ENCODE results near the gene DNLZ. TPM values are rescaled to one million over a fixed set of nuclear protein-coding genes. Genes with fewer than 3 reads are reported as not detected.
A peak's percentile ranks its signal among the peaks of the same experiment; 100 is the strongest.

The DNLZ gene
- total RNA-seq, 1 experiment from 2014 or later = 22.5 TPM

GRCh38 chr9:136341042-136341655 lies 22.4 kb downstream of the DNLZ start:
- H3K27ac Mint-ChIP-seq (ENCODE audit: unreplicated experiment) = no peak overlapping the region
- intact Hi-C loops (cut with micrococcal nuclease; ENCODE audit: unreplicated experiment) = no loop called here
- no peaks in the 10 kb centered on the region for H3K27me3 Mint-ChIP-seq (ENCODE audit: unreplicated experiment)
- DNase-seq = no peak
- TF ChIP-seq CTCF (IDR thresholded peaks at IDR 0.05; ENCODE audit: unreplicated experiment) = no peak
- no peaks in the 10 kb centered on the region for H3K9me3 Mint-ChIP-seq (ENCODE audit: low read depth, unreplicated experiment)
- CTCF ChIA-PET = no interaction called here
- BruUV-seq (replicated peaks) = no TSS peak
- no peaks in the 10 kb centered on the region for H3K36me3 Mint-ChIP-seq (ENCODE audit: insufficient read depth, unreplicated experiment)
- H3K4me3 Mint-ChIP-seq (ENCODE audit: low read depth, unreplicated experiment) = no peak overlapping the region
- H3K4me1 Mint-ChIP-seq (ENCODE audit: low read depth, unreplicated experiment) = no peaks in the 10 kb centered on the region

GRCh38 chr9:136340356-136341041 lies 23.0 kb downstream of the DNLZ start:
- H3K4me1 Mint-ChIP-seq (ENCODE audit: low read depth, unreplicated experiment) = no peaks in the 10 kb centered on the region
- BruUV-seq (replicated peaks) = no TSS peak
- CTCF ChIA-PET = no interaction called here

GRCh38 chr9:136339958-136340310 lies 23.6 kb downstream of the DNLZ start:
- Mint-ChIP-seq H3K4me3 (ENCODE audit: low read depth, unreplicated experiment) (no peak overlapping the region), H3K4me1 (ENCODE audit: low read depth, unreplicated experiment) (no peaks in the 10 kb centered on the region), H3K9me3 (ENCODE audit: low read depth, unreplicated experiment) (no peaks in the 10 kb centered on the region), H3K27ac (ENCODE audit: unreplicated experiment) (no peak overlapping the region), H3K27me3 (ENCODE audit: unreplicated experiment) (no peaks in the 10 kb centered on the region), H3K36me3 (ENCODE audit: insufficient read depth, unreplicated experiment) (no peaks in the 10 kb centered on the region)
- TF ChIP-seq CTCF (IDR thresholded peaks at IDR 0.05; ENCODE audit: unreplicated experiment) = no peak
- DNase-seq = no peak
- BruUV-seq (replicated peaks) = no TSS peak
- intact Hi-C loops (cut with micrococcal nuclease; ENCODE audit: unreplicated experiment) = loop anchor here (2.0 kb wide), 1 partner anchor 33 kb away; the partner anchor contains the start of gene CARD9
- CTCF ChIA-PET = no interaction called here

More at GRCh38 chr9:136340356-136341041, 23.0 kb downstream of the DNLZ start:
- Mint-ChIP-seq H3K9me3 (ENCODE audit: low read depth, unreplicated experiment) (no peaks in the 10 kb centered on the region), H3K27me3 (ENCODE audit: unreplicated experiment) (no peaks in the 10 kb centered on the region), H3K36me3 (ENCODE audit: insufficient read depth, unreplicated experiment) (no peaks in the 10 kb centered on the region), H3K4me3 (ENCODE audit: low read depth, unreplicated experiment) (no peak overlapping the region), H3K27ac (ENCODE audit: unreplicated experiment) (no peak overlapping the region)
- no peak for TF ChIP-seq CTCF (IDR thresholded peaks at IDR 0.05; ENCODE audit: unreplicated experiment)
- intact Hi-C loops (cut with micrococcal nuclease; ENCODE audit: unreplicated experiment) = no loop called here
- DNase-seq = no peak

GRCh38 chr9:136339173-136339957 lies 24.2 kb downstream of the DNLZ start:
- intact Hi-C loops (cut with micrococcal nuclease; ENCODE audit: unreplicated experiment) = loop anchor here (2.0 kb wide), 1 partner anchor 33 kb away; the partner anchor contains the start of gene CARD9
- Mint-ChIP-seq H3K9me3 (ENCODE audit: low read depth, unreplicated experiment) (no peaks in the 10 kb centered on the region), H3K27me3 (ENCODE audit: unreplicated experiment) (no peaks in the 10 kb centered on the region), H3K4me3 (ENCODE audit: low read depth, unreplicated experiment) (no peak overlapping the region), H3K27ac (ENCODE audit: unreplicated experiment) (no peak overlapping the region), H3K36me3 (ENCODE audit: insufficient read depth, unreplicated experiment) (no peaks in the 10 kb centered on the region), H3K4me1 (ENCODE audit: low read depth, unreplicated experiment) (no peaks in the 10 kb centered on the region)
- CTCF ChIA-PET = no interaction called here
- no TSS peak for BruUV-seq (replicated peaks)
- TF ChIP-seq CTCF (IDR thresholded peaks at IDR 0.05; ENCODE audit: unreplicated experiment) = peak; percentile 81
- DNase-seq = peak; percentile 82
